Osteoblast (primary cell): ENCODE results near the gene EPHA7. TPM values are rescaled to one million over a fixed set of nuclear protein-coding genes. Genes with fewer than 3 reads are reported as not detected.

Experiments used
- DNase-seq: peaks from one replicate; pipeline ENCODE4 v3.0.0; 2011; ENCODE audit warnings: low spot score, mixed read lengths; ENCODE audit not compliant: insufficient read length; ENCODE audit errors: missing footprints
- H2AFZ ChIP-seq: 2 replicates; pipeline ENCODE4 v1.6.0; 2011; ENCODE audit warnings: mild to moderate bottlenecking, low read length
- H3K27ac ChIP-seq: 2 replicates; pipeline ENCODE4 v1.5.1; 2011; ENCODE audit warnings: mild to moderate bottlenecking, low read depth, low read length, moderate library complexity
- H3K27me3 ChIP-seq: 2 replicates; pipeline ENCODE4 v1.6.0; 2012; ENCODE audit warnings: mild to moderate bottlenecking, control low read depth, inconsistent platforms, low read length, moderate library complexity; ENCODE audit not compliant: insufficient read depth
- H3K36me3 ChIP-seq: 2 replicates; pipeline ENCODE4 v1.5.1; 2011; ENCODE audit warnings: mild to moderate bottlenecking, low read length, control low read depth, moderate library complexity; ENCODE audit not compliant: insufficient read depth
- H3K4me1 ChIP-seq: 2 replicates; pipeline ENCODE4 v1.5.1; 2011; ENCODE audit warnings: mild to moderate bottlenecking, low read length, control low read depth, moderate library complexity; ENCODE audit not compliant: insufficient read depth
- H3K4me2 ChIP-seq: 2 replicates; pipeline ENCODE4 v1.6.0; 2011; ENCODE audit warnings: mild to moderate bottlenecking, low read length; ENCODE audit not compliant: insufficient read depth
- H3K4me3 ChIP-seq: fragments of 200-600 bp; sonication (generic); 3 replicates; pipeline ENCODE4 v1.5.1; 2012; ENCODE audit warnings: mild to moderate bottlenecking, low read length, inconsistent platforms; ENCODE audit not compliant: insufficient read depth
- H3K79me2 ChIP-seq: 2 replicates; pipeline ENCODE4 v1.6.0; 2012; ENCODE audit warnings: mild to moderate bottlenecking, low read length, control low read depth, inconsistent platforms; ENCODE audit not compliant: insufficient read depth
- H3K9me3 ChIP-seq: 2 replicates; pipeline ENCODE4 v1.5.1; 2011; ENCODE audit warnings: low read depth, low read length, control low read depth
- H4K20me1 ChIP-seq: 2 replicates; pipeline ENCODE4 v1.6.0; 2012; ENCODE audit warnings: mild to moderate bottlenecking, low read length, control low read depth; ENCODE audit not compliant: insufficient read depth
- CTCF ChIP-seq: IDR thresholded peaks from 2 replicates; pipeline ENCODE4 v1.5.1; 2011; ENCODE audit warnings: mild to moderate bottlenecking, low read depth, low read length, moderate library complexity; ENCODE audit errors: extremely low read depth
- total RNA-seq: library from RNA; depleted of rRNA; stranded (reverse); fragments of >200 nt; gene quantifications from 2 replicates; pipeline ENCODE4 v1.2.3, GENCODE V29; 2012

Gene EPHA7
- total RNA-seq, 1 donor, result not detected

- no peaks in the 10 kb centered on the region for H3K36me3 ChIP-seq
- no peak for TF ChIP-seq CTCF
- H3K27me3 ChIP-seq, result no peaks in the 10 kb centered on the region
- H3K9me3 ChIP-seq, result peaks cover 3% of the 10 kb centered on the region
- H3K27ac ChIP-seq, result no peak overlapping the region
- no peak overlapping the region for H3K4me2 ChIP-seq
- H3K4me1 ChIP-seq, result no peaks in the 10 kb centered on the region
- no peak overlapping the region for H3K4me3 ChIP-seq
- no peak overlapping the region for H2AFZ ChIP-seq
- no peak for DNase-seq
- no peaks in the 10 kb centered on the region for H3K79me2 ChIP-seq
- no peaks in the 10 kb centered on the region for H4K20me1 ChIP-seq
These were observed 30.2 kb downstream of the EPHA7 start for GRCh38 chr6:93389192-93389591.

GRCh38 chr6:93388070-93388469 lies 31.3 kb downstream of the EPHA7 start:
- no peak overlapping the region for H3K4me2 ChIP-seq
- H3K4me1 ChIP-seq, result no peaks in the 10 kb centered on the region
- H2AFZ ChIP-seq, result no peak overlapping the region
- H3K27me3 ChIP-seq, result no peaks in the 10 kb centered on the region
- H3K79me2 ChIP-seq, result no peaks in the 10 kb centered on the region
- H3K9me3 ChIP-seq, result peaks cover 3% of the 10 kb centered on the region
- H3K27ac ChIP-seq, result no peak overlapping the region
- no peaks in the 10 kb centered on the region for H4K20me1 ChIP-seq
- DNase-seq, result no peak
- no peak overlapping the region for H3K4me3 ChIP-seq
- no peaks in the 10 kb centered on the region for H3K36me3 ChIP-seq
- TF ChIP-seq CTCF, result no peak

- Histone ChIP-seq H3K4me2 (no peak overlapping the region), H3K27ac (no peak overlapping the region), H3K27me3 (no peaks in the 10 kb centered on the region), H3K4me3 (no peak overlapping the region), H3K79me2 (no peaks in the 10 kb centered on the region), H4K20me1 (no peaks in the 10 kb centered on the region), H3K9me3 (peaks cover 4% of the 10 kb centered on the region), H3K4me1 (no peaks in the 10 kb centered on the region), H2AFZ (no peak overlapping the region), H3K36me3 (no peaks in the 10 kb centered on the region)
- no peak for TF ChIP-seq CTCF
- no peak for DNase-seq
These were observed 43.3 kb downstream of the EPHA7 start for GRCh38 chr6:93376026-93376540.

GRCh38 chr6:93373445-93373844 lies 45.9 kb downstream of the EPHA7 start:
- Histone ChIP-seq H3K27me3 (no peaks in the 10 kb centered on the region), H3K9me3 (peaks cover 4% of the 10 kb centered on the region), H3K79me2 (no peaks in the 10 kb centered on the region), H3K27ac (no peak overlapping the region), H3K36me3 (no peaks in the 10 kb centered on the region), H2AFZ (no peak overlapping the region), H4K20me1 (no peaks in the 10 kb centered on the region), H3K4me2 (no peak overlapping the region), H3K4me1 (no peaks in the 10 kb centered on the region), H3K4me3 (no peak overlapping the region)
- no peak for DNase-seq
- TF ChIP-seq CTCF, result no peak
